ENCODE data around the gene FUT4.
"Not testable (repeated sequence)": the region's sequence is repeated elsewhere in the genome, so short reads cannot be mapped to it uniquely, and the experiment has no call there.

The FUT4 gene

GRCh38 chr11:94543695-94544645, at the start of gene FUT4:
Gene FUT4 (plus strand): TSS chr11:94543921. CDS start chr11:94544134, 213 bp downstream.
- DNase-seq = peak; percentile 67

GRCh38 chr11:94494126-94494680, 49.5 kb upstream of the FUT4 start:
- DNase-seq = no peak

- no peak for DNase-seq
These were observed 43.5 kb upstream of the FUT4 start for GRCh38 chr11:94500181-94500580.

- DNase-seq = no peak
These were observed 42.2 kb upstream of the FUT4 start for GRCh38 chr11:94501522-94501921.

GRCh38 chr11:94504689-94505293, 38.9 kb upstream of the FUT4 start:
- DNase-seq = peak; percentile 68

GRCh38 chr11:94506513-94506912, 37.2 kb upstream of the FUT4 start:
- not testable (repeated sequence) for DNase-seq

- DNase-seq = no peak
These were observed 36.2 kb upstream of the FUT4 start for GRCh38 chr11:94507485-94507884.

GRCh38 chr11:94511932-94512781, 31.6 kb upstream of the FUT4 start, which contains the start of gene C11orf97:
Gene C11orf97 (plus strand): TSS chr11:94512461. CDS start chr11:94512529, 68 bp downstream.
- DNase-seq = peak; percentile 63

- DNase-seq = no peak
These were observed 30.6 kb upstream of the FUT4 start for GRCh38 chr11:94513091-94513490.

GRCh38 chr11:94515398-94515797, 28.3 kb upstream of the FUT4 start:
- DNase-seq = no peak

- no peak for DNase-seq
These were observed 27.0 kb upstream of the FUT4 start for GRCh38 chr11:94516725-94517124.

- DNase-seq = no peak
These were observed 25.4 kb upstream of the FUT4 start for GRCh38 chr11:94518300-94518699.

GRCh38 chr11:94519478-94520084, 24.1 kb upstream of the FUT4 start:
- peak; percentile 52 for DNase-seq

GRCh38 chr11:94521684-94522083, 22.0 kb upstream of the FUT4 start:
- DNase-seq = no peak

GRCh38 chr11:94524341-94524740, 19.4 kb upstream of the FUT4 start:
- no peak for DNase-seq

GRCh38 chr11:94525546-94526324, 18.0 kb upstream of the FUT4 start:
- no peak for DNase-seq

GRCh38 chr11:94526645-94527438, 16.9 kb upstream of the FUT4 start:
- no peak for DNase-seq

GRCh38 chr11:94528551-94528950, 15.2 kb upstream of the FUT4 start:
- no peak for DNase-seq

GRCh38 chr11:94532211-94532610, 11.5 kb upstream of the FUT4 start:
- no peak for DNase-seq

GRCh38 chr11:94533206-94533605, 10.5 kb upstream of the FUT4 start:
- DNase-seq = no peak
